Panc1 (cell line): ENCODE results near the gene THAP4. TPM values are rescaled to one million over a fixed set of nuclear protein-coding genes. Genes with fewer than 3 reads are reported as not detected.
A peak's percentile ranks its signal among the peaks of the same experiment; 100 is the strongest.

Experiments used
- ATAC-seq: fragments of 200-7000 bp; cut with Tn5 transposase; 2 replicates; pipeline ENCODE4 v1.9.1; 2020; ENCODE audit warnings: mild to moderate bottlenecking, moderate library complexity
- BruUV-seq: library from RNA; stranded (reverse); fragments of 400-500 nt; replicated peaks from 2 replicates; lab custom pipeline; 2021; lab: Mats Ljungman, UMichigan
- CTCF ChIA-PET: fragments of 300-600 bp; sonication (Branson Sonifier 250); formaldehyde crosslinking; loops from one replicate; lab custom pipeline; 2022; ENCODE audit warnings: antibody characterized with exemption; lab: Charles Lee
- POLR2A ChIA-PET: fragments of 300-600 bp; sonication (Branson Sonifier 250); formaldehyde crosslinking; loops from one replicate; lab custom pipeline; 2022; ENCODE audit warnings: antibody characterized with exemption; lab: Charles Lee
- DNase-seq: peaks from one replicate; pipeline ENCODE4 v3.0.0-alpha.2; 2010; ENCODE audit warnings: low read depth, low spot score
- H3K27ac ChIP-seq: 2 replicates; pipeline ENCODE4 v1.5.1; 2011; ENCODE audit warnings: mild to moderate bottlenecking, low read length, inconsistent platforms
- H3K27me3 ChIP-seq: fragments of 200-500 bp; sonication (Bioruptor generic); 2 replicates; pipeline ENCODE4 v1.6.0; 2014; ENCODE audit warnings: low read length, inconsistent platforms; ENCODE audit not compliant: control insufficient read depth, insufficient read depth
- H3K36me3 ChIP-seq: fragments of 200-500 bp; sonication (Bioruptor generic); 2 replicates; pipeline ENCODE4 v1.5.1; 2014; ENCODE audit warnings: inconsistent platforms, mild to moderate bottlenecking, low read length, moderate library complexity; ENCODE audit not compliant: control insufficient read depth, insufficient read depth
- H3K4me1 ChIP-seq: 2 replicates; pipeline ENCODE4 v1.5.1; 2011; ENCODE audit warnings: inconsistent platforms, mild to moderate bottlenecking, low read length, moderate library complexity; ENCODE audit not compliant: control insufficient read depth, insufficient read depth
- H3K4me3 ChIP-seq, 2 experiments: 2 replicates each; pipeline ENCODE4 v1.5.1; 2011 to 2012; ENCODE audit warnings: low read depth in 2 of 2, low read length in 2 of 2, mild to moderate bottlenecking in 2 of 2, inconsistent platforms in 1 of 2, moderate library complexity in 1 of 2
- H3K9me3 ChIP-seq: fragments of 200-500 bp; sonication (Bioruptor generic); 2 replicates; pipeline ENCODE4 v1.5.1; 2014; ENCODE audit warnings: low read depth, mild to moderate bottlenecking, inconsistent platforms, low read length, moderate library complexity; ENCODE audit not compliant: control insufficient read depth, insufficient read depth
- CTCF ChIP-seq: fragments of 450-650 bp; IDR thresholded peaks from 2 replicates; pipeline ENCODE4 v1.5.1; 2017; ENCODE audit warnings: mild to moderate bottlenecking
- POLR2AphosphoS5 ChIP-seq: IDR thresholded peaks from 2 replicates; pipeline ENCODE4 v1.6.1; 2012; ENCODE audit warnings: mild to moderate bottlenecking, low read depth, low read length, moderate library complexity
- SIN3A ChIP-seq: IDR thresholded peaks from 2 replicates; pipeline ENCODE4 v1.6.1; 2012; ENCODE audit warnings: low read depth, mild to moderate bottlenecking, low read length, moderate library complexity, borderline replicate concordance; ENCODE audit not compliant: insufficient read depth
- TCF7L2 ChIP-seq: IDR thresholded peaks from 2 replicates; pipeline ENCODE4 v1.6.1; 2011; ENCODE audit warnings: mild to moderate bottlenecking, low read depth, low read length, inconsistent platforms
- in situ Hi-C: cut with HindIII; loops from 2 replicates; pipeline ENCODE4 v1.10.0; 2016; ENCODE audit warnings: low sequenced_read_pairs, low pct_unique_long_range_greater_than_20kb
- intact Hi-C: fragments of 100-400 bp; cut with micrococcal nuclease; formaldehyde crosslinking; loops from one replicate; pipeline ENCODE4 v1.10.0; 2022; ENCODE audit not compliant: unreplicated experiment
- total RNA-seq: library from RNA; stranded (reverse); gene quantifications from one replicate; pipeline ENCODE4 v1.2.1, GENCODE V29; 2021; ENCODE audit not compliant: unreplicated experiment
- TF ChIP-seq, protein P1 (sequence below), 2 experiments: IDR thresholded peaks; 2 replicates each; pipeline ENCODE4 v1.6.1; 2011 to 2012; ENCODE audit warnings: low read depth in 2 of 2, control low read depth in 1 of 2, low read length in 1 of 2, mild to moderate bottlenecking in 1 of 2, moderate library complexity in 1 of 2; ENCODE audit not compliant: insufficient read depth in 1 of 2

Gene THAP4
- total RNA-seq, 1 experiment from 2014 or later = 77.9 TPM

DNA sequence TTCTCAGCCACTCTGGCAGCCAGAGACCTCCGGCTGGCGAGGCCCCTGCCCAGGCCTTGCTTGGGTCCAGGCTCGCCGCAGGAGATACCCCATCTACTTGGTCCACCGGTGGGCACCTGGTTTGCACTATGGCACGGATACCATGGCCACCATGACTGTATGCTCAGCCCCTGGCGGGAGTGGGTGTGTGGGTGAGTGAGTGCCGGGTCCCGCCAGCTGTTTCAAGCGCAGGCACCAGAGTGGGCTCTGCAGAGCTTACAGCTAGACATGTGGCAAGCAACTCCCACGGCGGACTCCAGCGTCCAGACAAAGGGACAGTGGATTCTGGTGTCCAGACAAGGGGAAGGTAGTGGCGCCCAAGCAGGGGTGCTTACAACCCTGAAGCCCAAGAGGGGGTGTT is 2.0 kb upstream of the THAP4 start:
- intact Hi-C loops = no loop called here
- H3K9me3 ChIP-seq = peaks cover 5% of the 10 kb centered on the region; the same call in 1 of the 2 replicates

DNA sequence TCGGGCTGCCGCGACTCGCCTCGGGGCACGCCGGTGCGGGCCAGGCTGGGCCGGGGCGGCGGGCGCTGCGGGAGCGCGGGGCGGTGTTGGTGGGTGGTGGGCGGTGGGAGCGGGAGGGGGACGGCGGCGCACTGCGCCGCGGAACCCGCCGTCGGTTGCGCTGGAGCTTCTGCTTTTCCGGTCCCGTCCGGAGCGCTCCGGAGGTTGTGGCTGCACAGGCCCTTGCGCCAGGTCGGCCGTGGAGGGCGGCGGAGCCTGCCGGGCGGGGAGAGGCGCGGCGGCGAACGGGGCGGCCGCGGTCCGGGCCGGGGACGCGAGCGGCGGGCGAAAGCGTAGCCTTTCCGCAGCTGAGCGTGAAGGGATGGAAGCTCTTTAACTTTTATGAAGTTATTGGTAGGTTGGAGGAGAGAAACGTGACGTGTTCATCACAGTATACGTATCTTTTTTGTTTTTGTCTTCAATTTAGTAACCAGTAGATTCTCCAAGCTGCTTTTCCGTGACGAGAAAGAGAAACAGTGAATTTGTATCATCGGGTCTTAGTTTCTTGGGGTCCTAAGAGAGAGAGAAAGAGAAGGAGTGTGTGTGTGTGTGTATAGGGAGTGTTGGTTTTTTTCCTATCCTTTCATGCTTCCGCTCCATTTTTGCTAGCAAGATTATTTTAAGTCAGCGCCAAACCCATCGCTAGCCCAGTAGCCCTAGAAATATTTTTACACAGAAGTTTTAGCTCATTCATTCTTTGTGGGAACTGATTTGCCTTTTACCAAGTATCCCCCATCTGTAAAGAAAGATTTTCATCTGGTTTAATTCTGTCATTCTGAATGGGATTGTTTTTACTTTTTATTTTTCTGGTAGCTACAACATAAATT is 1.1 kb upstream of the THAP4 start:
- H3K27ac ChIP-seq = peak overlapping the region; percentile 68
- POLR2A ChIA-PET = interaction anchor here (1.1 kb wide), 1 partner anchor 550 kb away, joined by 7 read pairs; no protein-coding TSS in a partner anchor
- ATAC-seq (peak; percentile 11), DNase-seq (no peak)
- peaks cover 11% of the 10 kb centered on the region for H3K4me1 ChIP-seq
- intact Hi-C loops = no loop called here
- peaks cover 5% of the 10 kb centered on the region; the same call in 1 of the 2 replicates for H3K9me3 ChIP-seq
- peaks cover 3% of the 10 kb centered on the region; the same call in 1 of the 2 replicates for H3K36me3 ChIP-seq
- H3K27me3 ChIP-seq = no peaks in the 10 kb centered on the region
- in situ Hi-C loops = no loop called here
- TF ChIP-seq, protein P1, sequence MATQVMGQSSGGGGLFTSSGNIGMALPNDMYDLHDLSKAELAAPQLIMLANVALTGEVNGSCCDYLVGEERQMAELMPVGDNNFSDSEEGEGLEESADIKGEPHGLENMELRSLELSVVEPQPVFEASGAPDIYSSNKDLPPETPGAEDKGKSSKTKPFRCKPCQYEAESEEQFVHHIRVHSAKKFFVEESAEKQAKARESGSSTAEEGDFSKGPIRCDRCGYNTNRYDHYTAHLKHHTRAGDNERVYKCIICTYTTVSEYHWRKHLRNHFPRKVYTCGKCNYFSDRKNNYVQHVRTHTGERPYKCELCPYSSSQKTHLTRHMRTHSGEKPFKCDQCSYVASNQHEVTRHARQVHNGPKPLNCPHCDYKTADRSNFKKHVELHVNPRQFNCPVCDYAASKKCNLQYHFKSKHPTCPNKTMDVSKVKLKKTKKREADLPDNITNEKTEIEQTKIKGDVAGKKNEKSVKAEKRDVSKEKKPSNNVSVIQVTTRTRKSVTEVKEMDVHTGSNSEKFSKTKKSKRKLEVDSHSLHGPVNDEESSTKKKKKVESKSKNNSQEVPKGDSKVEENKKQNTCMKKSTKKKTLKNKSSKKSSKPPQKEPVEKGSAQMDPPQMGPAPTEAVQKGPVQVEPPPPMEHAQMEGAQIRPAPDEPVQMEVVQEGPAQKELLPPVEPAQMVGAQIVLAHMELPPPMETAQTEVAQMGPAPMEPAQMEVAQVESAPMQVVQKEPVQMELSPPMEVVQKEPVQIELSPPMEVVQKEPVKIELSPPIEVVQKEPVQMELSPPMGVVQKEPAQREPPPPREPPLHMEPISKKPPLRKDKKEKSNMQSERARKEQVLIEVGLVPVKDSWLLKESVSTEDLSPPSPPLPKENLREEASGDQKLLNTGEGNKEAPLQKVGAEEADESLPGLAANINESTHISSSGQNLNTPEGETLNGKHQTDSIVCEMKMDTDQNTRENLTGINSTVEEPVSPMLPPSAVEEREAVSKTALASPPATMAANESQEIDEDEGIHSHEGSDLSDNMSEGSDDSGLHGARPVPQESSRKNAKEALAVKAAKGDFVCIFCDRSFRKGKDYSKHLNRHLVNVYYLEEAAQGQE (IDR thresholded peaks at IDR 0.05; ENCODE audit: insufficient read depth in 1 of 2, low read depth in 2 of 2, low read length in 1 of 2) = no peak
- TF ChIP-seq TCF7L2 = no peak
- TF ChIP-seq SIN3A = no peak; the same call in 1 of the 2 replicates
- TF ChIP-seq POLR2AphosphoS5 = no peak
- TF ChIP-seq CTCF = no peak
- peak overlapping the region; percentile 65 to 82 for H3K4me3 ChIP-seq
- CTCF ChIA-PET = no interaction called here
- BruUV-seq = no TSS peak

More for the DNA sequence above, 2.0 kb upstream of the THAP4 start:
- peaks cover 11% of the 10 kb centered on the region for H3K4me1 ChIP-seq
- ChIA-PET POLR2A (no interaction called here), CTCF (no interaction called here)
- TF ChIP-seq TCF7L2 = no peak
- TF ChIP-seq POLR2AphosphoS5 = no peak
- TF ChIP-seq CTCF = no peak
- TF ChIP-seq, protein P1 (IDR thresholded peaks at IDR 0.05; ENCODE audit: insufficient read depth in 1 of 2, low read depth in 2 of 2, low read length in 1 of 2) = no peak
- no peak for TF ChIP-seq SIN3A
- H3K27me3 ChIP-seq = no peaks in the 10 kb centered on the region
- peaks cover 3% of the 10 kb centered on the region; the same call in 1 of the 2 replicates for H3K36me3 ChIP-seq
- BruUV-seq = no TSS peak
- ATAC-seq = no peak
- peak overlapping the region; percentile 65 to 82; a peak in 3 of 4 replicates for H3K4me3 ChIP-seq
- H3K27ac ChIP-seq = no peak overlapping the region
- DNase-seq = no peak
- in situ Hi-C loops = no loop called here
